Mesenchymal stem cell (in vitro differentiated cells and primary cell): Measurements from ENCODE around the gene ITSN1.

Experiments
- DNase-seq: peaks from one replicate; pipeline ENCODE4 v3.0.0-alpha.2; 2013
- H2AFZ ChIP-seq: one replicate; pipeline ENCODE4 v1.6.1; 2013; ENCODE audit warnings: low read depth, mild to moderate bottlenecking, control low read depth, inconsistent platforms, low read length, moderate library complexity
- H2AK5ac ChIP-seq: 2 replicates; pipeline ENCODE4 v1.6.1; 2013; ENCODE audit warnings: low read length, moderate library complexity, mild to moderate bottlenecking, inconsistent platforms; ENCODE audit not compliant: severe bottlenecking
- H2BK120ac ChIP-seq: one replicate; pipeline ENCODE4 v1.6.1; 2013; ENCODE audit warnings: low read depth, mild to moderate bottlenecking, inconsistent platforms, low read length, moderate library complexity
- H2BK12ac ChIP-seq, 2 experiments: one replicate each; pipeline ENCODE4 v1.6.1; 2013; ENCODE audit warnings: inconsistent platforms in 2 of 2, low read length in 2 of 2, mild to moderate bottlenecking in 2 of 2, moderate library complexity in 2 of 2, control low read depth in 1 of 2
- H2BK15ac ChIP-seq: one replicate; pipeline ENCODE4 v1.6.1; 2013; ENCODE audit warnings: mild to moderate bottlenecking, low read depth, inconsistent platforms; ENCODE audit not compliant: poor library complexity, severe bottlenecking
- H2BK5ac ChIP-seq: 2 replicates; pipeline ENCODE4 v1.6.1; 2013; ENCODE audit warnings: low read depth, mild to moderate bottlenecking, low read length, control low read depth, inconsistent platforms; ENCODE audit not compliant: poor library complexity, severe bottlenecking
- H3K14ac ChIP-seq, 2 experiments: one replicate each; pipeline ENCODE4 v1.6.1; 2013; ENCODE audit warnings: inconsistent platforms in 2 of 2, low read length in 2 of 2, control low read depth in 1 of 2, mild to moderate bottlenecking in 1 of 2, moderate library complexity in 1 of 2
- H3K18ac ChIP-seq, 2 experiments: one replicate each; pipeline ENCODE4 v1.6.1; 2013; ENCODE audit warnings: inconsistent platforms in 2 of 2, low read length in 2 of 2, control low read depth in 1 of 2, low read depth in 1 of 2, mild to moderate bottlenecking in 1 of 2
- H3K23ac ChIP-seq, 2 experiments: one replicate each; pipeline ENCODE4 v1.6.1; 2013; ENCODE audit warnings: inconsistent platforms in 2 of 2, low read length in 2 of 2, mild to moderate bottlenecking in 2 of 2, moderate library complexity in 2 of 2, control low read depth in 1 of 2
- H3K27ac ChIP-seq: 2 replicates; pipeline ENCODE4 v1.5.1; 2013; ENCODE audit warnings: mild to moderate bottlenecking, moderate library complexity, low read length, control low read depth, inconsistent platforms; ENCODE audit not compliant: poor library complexity, severe bottlenecking
- H3K27me3 ChIP-seq, 2 experiments: 2 replicates each; pipeline versions ENCODE4 v1.6.1 to v1.7.0; 2013; ENCODE audit warnings: low read length in 2 of 2, mild to moderate bottlenecking in 2 of 2, moderate library complexity in 2 of 2, control low read depth in 1 of 2, inconsistent platforms in 1 of 2; ENCODE audit not compliant: control insufficient read depth in 1 of 2, insufficient read depth in 1 of 2
- H3K36me3 ChIP-seq, 2 experiments: 2 replicates each; pipeline versions ENCODE4 v1.6.1 to v1.7.0; 2013; ENCODE audit warnings: low read length in 2 of 2, control low read depth in 1 of 2, inconsistent platforms in 1 of 2, low read depth in 1 of 2, mild to moderate bottlenecking in 1 of 2; ENCODE audit not compliant: insufficient read depth in 2 of 2, control insufficient read depth in 1 of 2
- H3K4ac ChIP-seq, 2 experiments: one replicate each; pipeline ENCODE4 v1.6.1; 2013; ENCODE audit warnings: inconsistent platforms in 2 of 2, low read length in 2 of 2, mild to moderate bottlenecking in 2 of 2, moderate library complexity in 2 of 2, control low read depth in 1 of 2, low read depth in 1 of 2
- H3K4me1 ChIP-seq: 2 replicates; pipeline ENCODE4 v1.6.1; 2013; ENCODE audit warnings: low read depth, low read length, control low read depth; ENCODE audit not compliant: control insufficient read depth, insufficient read depth
- H3K4me2 ChIP-seq: 2 replicates; pipeline ENCODE4 v1.6.1; 2013; ENCODE audit warnings: low read length, mild to moderate bottlenecking, inconsistent platforms; ENCODE audit not compliant: poor library complexity, severe bottlenecking
- H3K4me3 ChIP-seq, 2 experiments: 2 replicates each; pipeline versions ENCODE4 v1.5.1 to v1.7.0; 2013; ENCODE audit warnings: low read length in 2 of 2, mild to moderate bottlenecking in 2 of 2, control low read depth in 1 of 2, low read depth in 1 of 2; ENCODE audit not compliant: insufficient read depth in 1 of 2
- H3K79me1 ChIP-seq: replicated peaks from 2 replicates; pipeline ENCODE4 v1.6.1; 2013; ENCODE audit warnings: mild to moderate bottlenecking, control low read depth, low read length, inconsistent platforms; ENCODE audit not compliant: poor library complexity, severe bottlenecking
- H3K9ac ChIP-seq: 2 replicates; pipeline ENCODE4 v1.7.0; 2013; ENCODE audit warnings: mild to moderate bottlenecking, low read length, moderate library complexity
- H3K9me3 ChIP-seq: 2 replicates; pipeline ENCODE4 v1.7.0; 2013; ENCODE audit warnings: mild to moderate bottlenecking, low read length; ENCODE audit not compliant: control insufficient read depth
- H4K8ac ChIP-seq: one replicate; pipeline ENCODE4 v1.6.1; 2013; ENCODE audit warnings: inconsistent platforms, mild to moderate bottlenecking, low read length, moderate library complexity
- H4K91ac ChIP-seq: one replicate; pipeline ENCODE4 v1.6.1; 2013; ENCODE audit warnings: mild to moderate bottlenecking, low read length, inconsistent platforms
- WGBS: methylation state at CpG from one replicate; pipeline ENCODE4 v1.1.7; 2013; ENCODE audit warnings: mixed read lengths; 5-methylcytosine and 5-hydroxymethylcytosine counted together

The ITSN1 gene

DNA sequence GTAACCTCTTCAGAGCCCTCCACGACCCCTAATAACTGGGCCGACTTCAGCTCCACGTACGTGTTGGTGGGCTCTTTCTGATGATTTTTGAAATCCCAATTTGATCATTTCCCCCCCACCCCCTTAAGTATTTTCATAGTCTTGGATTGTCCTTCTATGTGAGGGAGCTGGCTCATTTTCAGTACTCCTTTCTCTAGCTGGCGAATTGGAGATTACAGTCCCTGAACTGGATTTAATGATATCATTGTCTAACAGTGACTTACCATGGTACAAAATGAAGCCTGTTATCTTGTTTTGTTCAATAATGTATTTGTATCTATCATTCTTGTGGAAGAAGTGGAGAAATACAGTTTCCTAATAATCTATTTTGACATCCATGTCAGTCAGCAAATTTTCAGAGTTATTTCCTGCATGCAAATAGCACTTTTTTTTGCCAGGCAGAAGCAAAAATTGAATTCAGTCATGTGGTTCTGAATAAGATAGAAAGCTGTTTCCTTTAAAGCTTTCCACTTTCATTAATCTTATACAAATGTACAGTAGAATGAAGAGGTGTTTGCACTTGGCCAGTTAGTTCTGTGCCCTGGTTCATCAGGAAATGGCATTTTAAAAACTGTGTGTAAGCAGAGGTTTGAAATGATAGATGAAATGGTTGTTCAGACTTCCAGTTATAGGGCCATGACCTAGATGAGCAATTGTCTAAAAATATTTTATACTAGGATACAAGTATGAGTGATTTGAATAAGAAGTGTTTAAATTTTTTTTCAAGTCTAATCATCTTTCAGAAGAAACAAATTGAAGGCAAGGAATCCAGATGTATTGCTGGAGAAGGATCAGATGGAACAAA lies 169.1 kb downstream of the ITSN1 start:
- H3K79me1 ChIP-seq, result peaks cover 13% of the 10 kb centered on the region
- H3K9me3 ChIP-seq, result no peaks in the 10 kb centered on the region
- no peak overlapping the region for H3K27ac ChIP-seq
- 100% methylated on average over 4 of the region's 5 CpGs for WGBS
- H3K23ac ChIP-seq, result no peak overlapping the region
- peak overlapping the region; percentile 59 for H3K9ac ChIP-seq
- H3K18ac ChIP-seq, result no peak overlapping the region
- H2AFZ ChIP-seq, result no peak overlapping the region
- no peak overlapping the region for H3K4me2 ChIP-seq
- H4K91ac ChIP-seq, result no peak overlapping the region
- no peak overlapping the region for H2AK5ac ChIP-seq
- no peaks in the 10 kb centered on the region for H3K27me3 ChIP-seq
- H3K4me1 ChIP-seq, result peaks cover 10% of the 10 kb centered on the region
- no peak overlapping the region for H2BK5ac ChIP-seq
- no peak for DNase-seq
- peaks cover 21 to 34% of the 10 kb centered on the region in 2 experiments for H3K36me3 ChIP-seq
- H4K8ac ChIP-seq, result no peak overlapping the region
- no peak overlapping the region for H2BK12ac ChIP-seq
- no peak overlapping the region for H3K14ac ChIP-seq
- H2BK15ac ChIP-seq, result no peak overlapping the region
- no peak overlapping the region for H3K4ac ChIP-seq
- peak overlapping the region in 1 of 2 experiments; percentile 48 for H3K4me3 ChIP-seq
- no peak overlapping the region for H2BK120ac ChIP-seq

DNA sequence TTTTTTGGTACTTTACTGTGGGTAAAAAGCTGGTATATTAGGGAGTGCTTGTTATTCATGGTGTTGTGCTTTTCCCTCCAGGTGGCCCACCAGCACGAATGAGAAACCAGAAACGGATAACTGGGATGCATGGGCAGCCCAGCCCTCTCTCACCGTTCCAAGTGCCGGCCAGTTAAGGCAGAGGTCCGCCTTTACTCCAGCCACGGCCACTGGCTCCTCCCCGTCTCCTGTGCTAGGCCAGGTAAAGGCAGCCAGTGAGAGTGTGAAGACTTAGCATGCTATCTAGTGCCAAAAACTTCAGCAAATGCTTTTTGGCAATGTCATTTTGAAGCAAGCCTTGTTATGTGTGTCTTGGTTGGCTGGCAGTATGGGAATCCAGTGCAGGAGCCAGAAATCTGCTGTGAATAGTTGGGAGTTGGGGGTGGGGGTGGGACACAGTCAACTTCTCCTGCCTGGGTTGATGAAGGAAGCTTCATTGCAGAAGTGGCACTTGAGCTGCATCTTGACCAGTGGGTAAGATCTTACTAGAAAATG lies 171.6 kb downstream of the ITSN1 start:
- no peak overlapping the region for H3K4ac ChIP-seq
- H2BK120ac ChIP-seq, result no peak overlapping the region
- H3K23ac ChIP-seq, result no peak overlapping the region
- DNase-seq, result no peak
- no peak overlapping the region for H3K27ac ChIP-seq
- no peak overlapping the region for H4K91ac ChIP-seq
- no peaks in the 10 kb centered on the region for H3K9me3 ChIP-seq
- H3K18ac ChIP-seq, result no peak overlapping the region
- H2BK12ac ChIP-seq, result no peak overlapping the region
- H3K27me3 ChIP-seq, result no peaks in the 10 kb centered on the region
- 94% methylated on average over 7 of the region's 7 CpGs for WGBS
- no peak overlapping the region for H2AK5ac ChIP-seq
- H4K8ac ChIP-seq, result no peak overlapping the region
- peaks cover 8% of the 10 kb centered on the region for H3K79me1 ChIP-seq
- H3K4me2 ChIP-seq, result no peak overlapping the region
- H3K9ac ChIP-seq, result no peak overlapping the region
- H2BK5ac ChIP-seq, result no peak overlapping the region
- peaks cover 29 to 56% of the 10 kb centered on the region in 2 experiments for H3K36me3 ChIP-seq
- no peak overlapping the region for H3K14ac ChIP-seq
- peaks cover 12% of the 10 kb centered on the region for H3K4me1 ChIP-seq
- no peak overlapping the region for H2AFZ ChIP-seq
- no peak overlapping the region for H3K4me3 ChIP-seq
- no peak overlapping the region for H2BK15ac ChIP-seq

DNA sequence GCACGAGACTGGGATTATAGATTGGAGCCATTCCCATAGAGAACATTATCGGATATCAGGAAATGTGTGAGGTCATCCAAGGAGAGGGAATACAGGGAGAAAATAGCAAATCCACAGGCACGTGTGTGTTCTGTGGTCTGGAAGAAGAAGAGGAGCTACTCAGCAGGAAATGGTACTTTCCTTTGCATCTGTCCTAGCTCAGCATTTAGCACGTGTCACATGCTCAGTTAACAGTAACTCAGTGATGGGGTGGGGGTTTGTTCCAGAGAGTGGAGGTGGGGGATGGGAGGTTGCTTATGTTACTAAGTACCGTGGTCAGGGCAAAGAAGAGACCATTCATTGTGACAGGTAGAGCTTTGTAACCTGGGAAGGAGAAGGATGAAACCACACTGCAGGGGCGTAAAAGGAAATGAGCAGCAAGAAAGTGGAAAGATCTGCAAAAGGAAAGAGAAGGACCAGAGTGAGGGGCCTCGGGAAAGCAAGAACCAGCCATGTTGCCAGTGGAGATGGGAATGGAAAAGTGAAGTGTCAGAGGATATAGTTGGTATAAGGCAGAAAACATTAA lies 172.9 kb downstream of the ITSN1 start:
- Histone ChIP-seq H3K4me2 (no peak overlapping the region), H3K79me1 (peaks cover 8% of the 10 kb centered on the region), H2AK5ac (no peak overlapping the region), H3K36me3 (peaks cover 29 to 64% of the 10 kb centered on the region in 2 experiments), H4K91ac (no peak overlapping the region), H3K23ac (no peak overlapping the region), H2BK12ac (no peak overlapping the region), H4K8ac (no peak overlapping the region), H3K27ac (no peak overlapping the region), H3K4me3 (no peak overlapping the region), H3K18ac (no peak overlapping the region), H2BK5ac (no peak overlapping the region), H3K27me3 (no peaks in the 10 kb centered on the region), H2BK15ac (no peak overlapping the region), H3K14ac (no peak overlapping the region), H3K9ac (no peak overlapping the region), H3K9me3 (no peaks in the 10 kb centered on the region), H2BK120ac (no peak overlapping the region), H3K4ac (no peak overlapping the region), H3K4me1 (peaks cover 12% of the 10 kb centered on the region), H2AFZ (no peak overlapping the region)
- WGBS, result 64% methylated on average over 7 of the region's 7 CpGs
- DNase-seq, result peak; percentile 16

DNA sequence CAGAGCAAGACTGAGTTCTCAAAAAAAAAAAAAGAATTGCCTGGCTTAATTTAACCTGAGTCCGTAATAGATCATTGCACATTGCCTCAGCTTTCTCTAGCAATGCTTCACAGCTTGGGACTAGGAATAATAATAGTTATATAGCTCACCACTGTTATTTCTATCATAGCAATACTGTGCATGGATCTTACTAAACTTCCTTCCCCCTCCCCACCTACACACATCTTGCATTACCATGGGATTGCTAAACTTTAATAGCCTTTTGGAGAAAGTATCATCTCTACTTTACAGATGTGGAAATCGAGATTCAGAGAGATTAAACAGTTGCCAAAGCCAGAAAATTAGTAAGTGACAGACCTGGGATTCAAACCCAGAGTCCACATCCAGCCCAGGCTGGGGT lies 173.9 kb downstream of the ITSN1 start:
- Histone ChIP-seq H3K79me1 (peaks cover 8% of the 10 kb centered on the region), H3K4me1 (peaks cover 12% of the 10 kb centered on the region), H2AK5ac (peak overlapping the region; percentile 61), H2AFZ (no peak overlapping the region), H4K91ac (no peak overlapping the region), H3K23ac (no peak overlapping the region), H3K9me3 (no peaks in the 10 kb centered on the region), H2BK5ac (no peak overlapping the region), H3K4me2 (no peak overlapping the region), H3K27me3 (no peaks in the 10 kb centered on the region), H3K4ac (no peak overlapping the region), H4K8ac (no peak overlapping the region), H2BK120ac (no peak overlapping the region), H3K4me3 (no peak overlapping the region), H3K27ac (no peak overlapping the region), H3K18ac (no peak overlapping the region), H3K36me3 (peaks cover 29 to 73% of the 10 kb centered on the region in 2 experiments), H2BK12ac (no peak overlapping the region), H3K9ac (no peak overlapping the region), H2BK15ac (no peak overlapping the region), H3K14ac (no peak overlapping the region)
- 94% methylated on average over 1 of the region's 2 CpGs for WGBS
- no peak for DNase-seq
